ENCODE results near the gene MAGI2. TPM values are rescaled to one million over a fixed set of nuclear protein-coding genes. Genes with fewer than 3 reads are reported as not detected.

MAGI2 gene
- total RNA-seq, 1 experiment from 2014 or later = 0.07 TPM

- intact Hi-C loops (cut with micrococcal nuclease) = no loop called here
- H3K9me3 Mint-ChIP-seq (ENCODE audit: unreplicated experiment) = no peaks in the 10 kb centered on the region
- no peak for DNase-seq (ENCODE audit: unreplicated experiment)
- BruUV-seq (replicated peaks) = no TSS peak
- H3K36me3 Mint-ChIP-seq (ENCODE audit: insufficient read depth, unreplicated experiment) = no peaks in the 10 kb centered on the region
- ChIA-PET CTCF (interaction anchor here (0.7 kb wide), 1 partner anchor 305 kb away, joined by 3 read pairs; no protein-coding TSS in a partner anchor), POLR2A (no interaction called here)
- H3K4me3 Mint-ChIP-seq (ENCODE audit: unreplicated experiment) = no peak overlapping the region
- H3K27ac Mint-ChIP-seq (ENCODE audit: low read depth, unreplicated experiment) = no peak overlapping the region
- no peak for TF ChIP-seq CTCF (IDR thresholded peaks at IDR 0.05; ENCODE audit: unreplicated experiment)
- H3K4me1 Mint-ChIP-seq (ENCODE audit: insufficient read depth, unreplicated experiment) = no peaks in the 10 kb centered on the region
- H3K27me3 Mint-ChIP-seq (ENCODE audit: insufficient read depth, unreplicated experiment) = peaks cover 38% of the 10 kb centered on the region
Observed at GRCh38 chr7:79060498-79060897, 393.0 kb downstream of the MAGI2 start.

GRCh38 chr7:79055722-79056415, 397.6 kb downstream of the MAGI2 start:
- H3K9me3 Mint-ChIP-seq (ENCODE audit: unreplicated experiment) = peaks cover 7% of the 10 kb centered on the region
- ChIA-PET POLR2A (interaction anchor here (0.7 kb wide), 1 partner anchor 102 kb away, joined by 3 read pairs; no protein-coding TSS in a partner anchor), CTCF (interaction anchor here (0.6 to 0.7 kb wide), 2 partner anchors 155 to 964 kb away, joined by 3 read pairs; no protein-coding TSS in a partner anchor)
- peaks cover 19% of the 10 kb centered on the region for H3K27me3 Mint-ChIP-seq (ENCODE audit: insufficient read depth, unreplicated experiment)
- H3K27ac Mint-ChIP-seq (ENCODE audit: low read depth, unreplicated experiment) = no peak overlapping the region
- TF ChIP-seq CTCF (IDR thresholded peaks at IDR 0.05; ENCODE audit: unreplicated experiment) = no peak
- DNase-seq (ENCODE audit: unreplicated experiment) = no peak
- no peak overlapping the region for H3K4me3 Mint-ChIP-seq (ENCODE audit: unreplicated experiment)
- H3K36me3 Mint-ChIP-seq (ENCODE audit: insufficient read depth, unreplicated experiment) = no peaks in the 10 kb centered on the region
- H3K4me1 Mint-ChIP-seq (ENCODE audit: insufficient read depth, unreplicated experiment) = no peaks in the 10 kb centered on the region
- intact Hi-C loops (cut with micrococcal nuclease) = no loop called here
- no TSS peak for BruUV-seq (replicated peaks)

- no peaks in the 10 kb centered on the region for H3K4me1 Mint-ChIP-seq (ENCODE audit: insufficient read depth, unreplicated experiment)
- BruUV-seq (replicated peaks) = no TSS peak
- ChIA-PET POLR2A (no interaction called here), CTCF (no interaction called here)
- H3K36me3 Mint-ChIP-seq (ENCODE audit: insufficient read depth, unreplicated experiment) = no peaks in the 10 kb centered on the region
- no peaks in the 10 kb centered on the region for H3K27me3 Mint-ChIP-seq (ENCODE audit: insufficient read depth, unreplicated experiment)
- H3K4me3 Mint-ChIP-seq (ENCODE audit: unreplicated experiment) = no peak overlapping the region
- intact Hi-C loops (cut with micrococcal nuclease) = no loop called here
- peaks cover 7% of the 10 kb centered on the region for H3K9me3 Mint-ChIP-seq (ENCODE audit: unreplicated experiment)
- H3K27ac Mint-ChIP-seq (ENCODE audit: low read depth, unreplicated experiment) = no peak overlapping the region
- no peak for TF ChIP-seq CTCF (IDR thresholded peaks at IDR 0.05; ENCODE audit: unreplicated experiment)
- DNase-seq (ENCODE audit: unreplicated experiment) = no peak
Observed at GRCh38 chr7:79051915-79052314, 401.6 kb downstream of the MAGI2 start.

GRCh38 chr7:79050603-79051002, 402.9 kb downstream of the MAGI2 start:
- Mint-ChIP-seq H3K27me3 (ENCODE audit: insufficient read depth, unreplicated experiment) (no peaks in the 10 kb centered on the region), H3K4me1 (ENCODE audit: insufficient read depth, unreplicated experiment) (no peaks in the 10 kb centered on the region), H3K9me3 (ENCODE audit: unreplicated experiment) (peaks cover 7% of the 10 kb centered on the region), H3K27ac (ENCODE audit: low read depth, unreplicated experiment) (no peak overlapping the region), H3K4me3 (ENCODE audit: unreplicated experiment) (no peak overlapping the region), H3K36me3 (ENCODE audit: insufficient read depth, unreplicated experiment) (no peaks in the 10 kb centered on the region)
- CTCF ChIA-PET = no interaction called here
- no peak for TF ChIP-seq CTCF (IDR thresholded peaks at IDR 0.05; ENCODE audit: unreplicated experiment)
- DNase-seq (ENCODE audit: unreplicated experiment) = peak; percentile 61
- BruUV-seq (replicated peaks) = no TSS peak
- POLR2A ChIA-PET = no interaction called here
- intact Hi-C loops (cut with micrococcal nuclease) = no loop called here

Data from MCF 10A (cell line).